Neutrophil (primary cell): ENCODE results near the gene GTSE1.

ENCODE experiments used
- H3K27ac ChIP-seq: fragments of 200-600 bp; sonication (generic); 2 replicates; pipeline ENCODE4 v1.5.1; 2016; ENCODE audit warnings: mild to moderate bottlenecking, moderate library complexity
- H3K27me3 ChIP-seq: fragments of 200-600 bp; sonication (generic); 2 replicates; pipeline ENCODE4 v1.6.0; 2016; ENCODE audit warnings: mild to moderate bottlenecking
- H3K36me3 ChIP-seq: fragments of 200-600 bp; sonication (generic); 2 replicates; pipeline ENCODE4 v1.5.1; 2017
- H3K4me1 ChIP-seq, 2 experiments: fragments of 200-600 bp in 1 of 2; sonication (generic) in 1 of 2; 1 replicate in 1 of 2; 2 replicates in 1 of 2; pipeline versions ENCODE4 v1.5.1 to v1.6.1; 2013 to 2016; ENCODE audit warnings: low read depth in 1 of 2, low read length in 1 of 2, mild to moderate bottlenecking in 1 of 2, moderate library complexity in 1 of 2; ENCODE audit not compliant: control insufficient read depth in 1 of 2, insufficient read depth in 1 of 2
- H3K4me3 ChIP-seq, 2 experiments: fragments of 200-600 bp in 1 of 2; sonication (generic) in 1 of 2; 1 replicate in 1 of 2; 2 replicates in 1 of 2; pipeline ENCODE4 v1.5.1; 2013 to 2016; ENCODE audit warnings: low read depth in 1 of 2, low read length in 1 of 2, mild to moderate bottlenecking in 1 of 2, moderate library complexity in 1 of 2
- H3K9me3 ChIP-seq: fragments of 200-600 bp; sonication (generic); 2 replicates; pipeline ENCODE4 v1.5.1; 2016
- TF ChIP-seq, protein P1 (sequence below): fragments of 200-600 bp; sonication (generic); IDR thresholded peaks from 2 replicates; pipeline ENCODE4 v1.5.1; 2016; ENCODE audit warnings: antibody characterized with exemption

The GTSE1 gene

GRCh38 chr22:46286006-46286405 is 10.7 kb upstream of the GTSE1 start:
- Histone ChIP-seq H3K4me3 (no peak overlapping the region), H3K4me1 (peaks cover 25 to 30% of the 10 kb centered on the region in 2 experiments), H3K27me3 (no peaks in the 10 kb centered on the region), H3K36me3 (peaks cover 47% of the 10 kb centered on the region), H3K9me3 (no peaks in the 10 kb centered on the region), H3K27ac (no peak overlapping the region)
- TF ChIP-seq, protein P1, sequence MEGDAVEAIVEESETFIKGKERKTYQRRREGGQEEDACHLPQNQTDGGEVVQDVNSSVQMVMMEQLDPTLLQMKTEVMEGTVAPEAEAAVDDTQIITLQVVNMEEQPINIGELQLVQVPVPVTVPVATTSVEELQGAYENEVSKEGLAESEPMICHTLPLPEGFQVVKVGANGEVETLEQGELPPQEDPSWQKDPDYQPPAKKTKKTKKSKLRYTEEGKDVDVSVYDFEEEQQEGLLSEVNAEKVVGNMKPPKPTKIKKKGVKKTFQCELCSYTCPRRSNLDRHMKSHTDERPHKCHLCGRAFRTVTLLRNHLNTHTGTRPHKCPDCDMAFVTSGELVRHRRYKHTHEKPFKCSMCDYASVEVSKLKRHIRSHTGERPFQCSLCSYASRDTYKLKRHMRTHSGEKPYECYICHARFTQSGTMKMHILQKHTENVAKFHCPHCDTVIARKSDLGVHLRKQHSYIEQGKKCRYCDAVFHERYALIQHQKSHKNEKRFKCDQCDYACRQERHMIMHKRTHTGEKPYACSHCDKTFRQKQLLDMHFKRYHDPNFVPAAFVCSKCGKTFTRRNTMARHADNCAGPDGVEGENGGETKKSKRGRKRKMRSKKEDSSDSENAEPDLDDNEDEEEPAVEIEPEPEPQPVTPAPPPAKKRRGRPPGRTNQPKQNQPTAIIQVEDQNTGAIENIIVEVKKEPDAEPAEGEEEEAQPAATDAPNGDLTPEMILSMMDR: no peak

DNA sequence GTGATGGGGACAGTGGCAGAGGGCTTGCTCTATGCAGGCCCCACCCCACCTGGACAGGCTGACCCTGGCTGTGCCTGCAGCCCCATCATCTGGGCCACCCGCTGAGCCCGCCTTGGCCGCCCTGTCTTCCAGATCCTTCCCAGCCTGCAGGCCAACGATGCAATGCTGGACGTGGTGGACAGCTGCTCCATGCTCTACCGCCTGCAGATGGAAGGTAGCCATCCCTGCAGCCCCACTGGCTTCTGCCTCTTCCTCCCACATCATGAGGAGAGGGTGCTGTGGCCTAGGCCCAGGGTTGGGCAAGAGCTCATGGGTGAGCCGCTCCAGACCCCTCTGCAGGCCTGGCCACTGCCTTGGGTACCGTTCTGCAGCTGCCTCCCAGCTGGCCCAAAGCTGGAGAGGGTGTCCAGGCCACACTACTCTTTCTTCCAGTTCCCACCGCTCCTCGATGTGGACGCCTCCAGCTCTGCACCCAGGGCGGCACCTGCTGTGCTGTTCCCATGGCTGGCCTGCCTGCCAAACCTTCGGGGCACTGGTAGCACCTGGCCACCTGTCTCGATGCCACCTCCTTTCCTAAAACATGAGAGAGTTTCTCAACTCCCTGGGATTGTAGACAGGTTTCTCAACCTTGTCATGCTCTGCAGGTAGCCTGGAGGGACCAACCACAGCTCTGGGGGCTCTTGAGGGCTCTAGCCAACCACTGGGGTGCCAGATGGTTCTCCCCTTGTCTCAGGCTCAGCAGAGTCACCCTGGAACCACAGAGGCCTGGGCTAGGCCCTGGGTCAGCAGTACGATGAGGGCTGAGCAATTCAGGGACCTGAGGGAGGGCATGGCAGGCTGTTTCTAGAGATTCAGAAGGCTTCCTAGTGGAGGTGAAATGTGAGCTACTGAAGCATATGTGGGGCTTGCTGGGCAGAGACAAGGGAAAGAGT is 9.5 kb upstream of the GTSE1 start:
- H3K4me1 ChIP-seq: peaks cover 25 to 30% of the 10 kb centered on the region in 2 experiments
- TF ChIP-seq, protein P1: no peak
- H3K4me3 ChIP-seq: peak overlapping the region; percentile 61 to 65
- H3K36me3 ChIP-seq: peaks cover 47% of the 10 kb centered on the region
- H3K27ac ChIP-seq: peak overlapping the region; percentile 89
- H3K27me3 ChIP-seq: no peaks in the 10 kb centered on the region
- H3K9me3 ChIP-seq: no peaks in the 10 kb centered on the region

GRCh38 chr22:46287873-46288751 is 8.6 kb upstream of the GTSE1 start:
- Histone ChIP-seq H3K4me3 (peak overlapping the region; percentile 61 to 65), H3K27ac (peak overlapping the region; percentile 89), H3K4me1 (peaks cover 25 to 30% of the 10 kb centered on the region in 2 experiments), H3K27me3 (no peaks in the 10 kb centered on the region), H3K36me3 (peaks cover 52% of the 10 kb centered on the region), H3K9me3 (no peaks in the 10 kb centered on the region)
- TF ChIP-seq, protein P1: no peak

- peaks cover 25 to 30% of the 10 kb centered on the region in 2 experiments for H3K4me1 ChIP-seq
- H3K27me3 ChIP-seq: no peaks in the 10 kb centered on the region
- peaks cover 59% of the 10 kb centered on the region for H3K36me3 ChIP-seq
- peak overlapping the region; percentile 89 for H3K27ac ChIP-seq
- H3K9me3 ChIP-seq: no peaks in the 10 kb centered on the region
- peak overlapping the region; percentile 61 to 65 for H3K4me3 ChIP-seq
- TF ChIP-seq, protein P1: no peak
These were observed 7.8 kb upstream of the GTSE1 start for GRCh38 chr22:46288846-46289243.

GRCh38 chr22:46289244-46289891 is 7.3 kb upstream of the GTSE1 start:
- TF ChIP-seq, protein P1: no peak

More at GRCh38 chr22:46289244-46289891, 7.3 kb upstream of the GTSE1 start:
- no peak overlapping the region for H3K4me3 ChIP-seq
- H3K9me3 ChIP-seq: no peaks in the 10 kb centered on the region
- H3K4me1 ChIP-seq: peaks cover 25 to 30% of the 10 kb centered on the region in 2 experiments
- peaks cover 55% of the 10 kb centered on the region for H3K36me3 ChIP-seq
- H3K27ac ChIP-seq: peak overlapping the region; percentile 89
- H3K27me3 ChIP-seq: no peaks in the 10 kb centered on the region
